ENCODE measurements around the gene SORBS1. TPM values are rescaled to one million over a fixed set of nuclear protein-coding genes. Genes with fewer than 3 reads are reported as not detected.
A peak's percentile ranks its signal among the peaks of the same experiment; 100 is the strongest.

SORBS1 gene
- total RNA-seq, 1 donor from 2014 or later = 896 TPM

GRCh38 chr10:95500097-95500496, 61.1 kb downstream of the SORBS1 start:
- Histone ChIP-seq H3K27me3 (ENCODE audit: low read depth) (no peaks in the 10 kb centered on the region), H3K27ac (replicated peaks) (no peak overlapping the region), H3K4me3 (no peak overlapping the region), H3K4me1 (peaks cover 91% of the 10 kb centered on the region), H3K36me3 (peaks cover 5% of the 10 kb centered on the region), H3K9me3 (replicated peaks) (no peaks in the 10 kb centered on the region)
- no peak for DNase-seq
- TF ChIP-seq CTCF (IDR thresholded peaks at IDR 0.05; ENCODE audit: borderline replicate concordance) = no peak
- intact Hi-C loops (cut with micrococcal nuclease) = no loop called here

GRCh38 chr10:95499482-95499989, 61.6 kb downstream of the SORBS1 start:
- H3K27me3 ChIP-seq (ENCODE audit: low read depth) = no peaks in the 10 kb centered on the region
- peaks cover 5% of the 10 kb centered on the region for H3K36me3 ChIP-seq
- H3K27ac ChIP-seq (replicated peaks) = no peak overlapping the region
- peaks cover 89% of the 10 kb centered on the region for H3K4me1 ChIP-seq
- intact Hi-C loops (cut with micrococcal nuclease) = no loop called here
- no peak overlapping the region for H3K4me3 ChIP-seq
- no peak for DNase-seq
- no peaks in the 10 kb centered on the region for H3K9me3 ChIP-seq (replicated peaks)
- TF ChIP-seq CTCF (IDR thresholded peaks at IDR 0.05; ENCODE audit: borderline replicate concordance) = no peak

GRCh38 chr10:95496951-95497350, 64.2 kb downstream of the SORBS1 start:
- Histone ChIP-seq H3K4me1 (peaks cover 89% of the 10 kb centered on the region), H3K4me3 (no peak overlapping the region), H3K27ac (replicated peaks) (peak overlapping the region; percentile 6), H3K9me3 (replicated peaks) (no peaks in the 10 kb centered on the region), H3K36me3 (peaks cover 5% of the 10 kb centered on the region), H3K27me3 (ENCODE audit: low read depth) (no peaks in the 10 kb centered on the region)
- TF ChIP-seq CTCF (IDR thresholded peaks at IDR 0.05; ENCODE audit: borderline replicate concordance) = no peak
- intact Hi-C loops (cut with micrococcal nuclease) = no loop called here
- DNase-seq = no peak

- Histone ChIP-seq H3K9me3 (replicated peaks) (no peaks in the 10 kb centered on the region), H3K36me3 (peaks cover 3% of the 10 kb centered on the region), H3K4me1 (peaks cover 89% of the 10 kb centered on the region), H3K27ac (replicated peaks) (peak overlapping the region; percentile 6), H3K4me3 (no peak overlapping the region), H3K27me3 (ENCODE audit: low read depth) (no peaks in the 10 kb centered on the region)
- no peak for TF ChIP-seq CTCF (IDR thresholded peaks at IDR 0.05; ENCODE audit: borderline replicate concordance)
- no peak for DNase-seq
- intact Hi-C loops (cut with micrococcal nuclease) = no loop called here
These were observed 64.8 kb downstream of the SORBS1 start for GRCh38 chr10:95496246-95496911.

- H3K27me3 ChIP-seq (ENCODE audit: low read depth) = no peaks in the 10 kb centered on the region
- no peak for DNase-seq
- TF ChIP-seq CTCF (IDR thresholded peaks at IDR 0.05; ENCODE audit: borderline replicate concordance) = no peak
- intact Hi-C loops (cut with micrococcal nuclease) = no loop called here
- no peaks in the 10 kb centered on the region for H3K9me3 ChIP-seq (replicated peaks)
- H3K4me3 ChIP-seq = no peak overlapping the region
- H3K4me1 ChIP-seq = peaks cover 92% of the 10 kb centered on the region
- H3K27ac ChIP-seq (replicated peaks) = peak overlapping the region; percentile 79
- H3K36me3 ChIP-seq = peaks cover 12% of the 10 kb centered on the region
These were observed 67.3 kb downstream of the SORBS1 start for GRCh38 chr10:95493862-95494261.

All from left ventricle myocardium inferior (tissue), 1 donor.